Activated CD8-positive, alpha-beta T cell treated with anti-CD3 and anti-CD28 coated beads, Interleukin-2, amount 10 ng/mL, durations not matched to agents 7 days and 5 days (primary cell): ENCODE data around the gene MAP2K1. TPM values are rescaled to one million over a fixed set of nuclear protein-coding genes. Genes with fewer than 3 reads are reported as not detected.
"Not testable (repeated sequence)": the region's sequence is repeated elsewhere in the genome, so short reads cannot be mapped to it uniquely, and the experiment has no call there.

ENCODE experiments used
- ATAC-seq: fragments of 150-1000 bp; cut with Tn5 transposase; one replicate; pipeline ENCODE4 v1.10.0; 2021; ENCODE audit warnings: moderate library complexity
- CTCF ChIA-PET: fragments of 350-600 bp; sonication (Branson Sonifier 250); formaldehyde crosslinking; loops from one replicate; lab custom pipeline; 2021; ENCODE audit warnings: antibody characterized with exemption; lab: Charles Lee
- POLR2A ChIA-PET: fragments of 350-600 bp; sonication (Branson Sonifier 250); formaldehyde crosslinking; loops from one replicate; lab custom pipeline; 2021; ENCODE audit warnings: antibody characterized with exemption; lab: Charles Lee
- DNase-seq: peaks from one replicate; pipeline ENCODE4 v3.0.0-alpha.2; 2020
- H3K27ac Mint-ChIP-seq: one replicate; pipeline ENCODE4 v1.8.0; 2021; ENCODE audit warnings: mild to moderate bottlenecking, mixed read lengths
- H3K27me3 Mint-ChIP-seq: one replicate; pipeline ENCODE4 v1.8.0; 2021; ENCODE audit warnings: low read depth, mixed read lengths
- H3K36me3 Mint-ChIP-seq: one replicate; pipeline ENCODE4 v1.8.0; 2021; ENCODE audit warnings: low read depth, mixed read lengths
- H3K4me1 Mint-ChIP-seq: one replicate; pipeline ENCODE4 v1.8.0; 2021; ENCODE audit warnings: low read depth, mixed read lengths
- H3K4me3 Mint-ChIP-seq: one replicate; pipeline ENCODE4 v1.8.0; 2021; ENCODE audit warnings: mild to moderate bottlenecking, mixed read lengths
- H3K9me3 Mint-ChIP-seq: one replicate; pipeline ENCODE4 v1.8.0; 2022; ENCODE audit warnings: mixed read lengths; ENCODE audit not compliant: insufficient read depth
- total RNA-seq, 2 experiments: library from RNA; stranded (reverse); gene quantifications; one replicate each; pipeline ENCODE4 v1.2.3, GENCODE V29; 2021

MAP2K1 gene
- total RNA-seq, 2 experiments from 2014 or later, result 108 to 118 TPM

DNA sequence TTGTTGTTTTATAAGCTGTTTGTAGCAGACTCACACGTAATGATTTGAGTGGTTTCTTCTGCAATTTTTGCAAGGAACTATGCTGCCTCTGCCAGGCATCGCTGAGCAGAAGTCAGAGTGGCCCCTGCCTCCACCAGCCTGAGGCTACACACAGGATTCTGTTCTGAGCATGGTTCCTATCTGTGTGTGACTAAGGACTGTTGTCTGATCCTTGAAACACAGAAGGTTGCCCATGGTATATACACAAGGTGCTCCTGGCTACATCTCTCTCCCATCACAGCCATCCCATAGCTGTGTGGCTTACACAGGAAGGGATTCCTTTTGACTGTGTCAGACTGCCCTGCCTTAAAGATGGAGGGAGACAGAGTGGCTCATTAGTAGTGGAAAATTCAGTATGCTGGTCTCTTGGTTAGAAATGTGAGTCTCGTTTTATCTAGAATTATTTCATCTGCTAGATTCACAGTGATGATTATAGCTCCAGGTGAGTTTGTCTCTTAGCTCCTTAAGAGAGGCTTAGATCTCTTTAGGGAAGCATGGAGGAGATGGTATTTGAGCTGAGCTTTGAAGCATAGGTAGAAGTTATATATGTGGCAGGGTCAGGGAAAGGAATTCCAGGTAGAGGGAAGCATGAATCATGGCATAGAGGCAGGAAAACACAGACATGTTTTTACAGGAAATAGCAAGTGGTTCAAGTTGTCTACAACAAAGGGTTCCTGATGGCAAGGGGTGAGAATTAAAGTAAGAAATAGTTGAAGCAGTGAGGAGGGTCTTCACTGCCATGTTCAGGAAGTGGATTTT lies 73.3 kb downstream of the MAP2K1 start:
- ChIA-PET POLR2A (interaction anchor here (0.6 to 1.2 kb wide), 3 partner anchors 15 to 38 kb away, joined by 3 read pairs; no protein-coding TSS in a partner anchor), CTCF (interaction anchor here (1.9 kb wide), 1 partner anchor 14 kb away, joined by 4 read pairs; no protein-coding TSS in a partner anchor)
- Mint-ChIP-seq H3K36me3 (peaks cover 44% of the 10 kb centered on the region), H3K27me3 (no peaks in the 10 kb centered on the region), H3K27ac (peak overlapping the region; percentile 31), H3K4me1 (peaks cover 9% of the 10 kb centered on the region), H3K9me3 (no peaks in the 10 kb centered on the region), H3K4me3 (no peak overlapping the region)
- ATAC-seq (no peak), DNase-seq (no peak)

DNA sequence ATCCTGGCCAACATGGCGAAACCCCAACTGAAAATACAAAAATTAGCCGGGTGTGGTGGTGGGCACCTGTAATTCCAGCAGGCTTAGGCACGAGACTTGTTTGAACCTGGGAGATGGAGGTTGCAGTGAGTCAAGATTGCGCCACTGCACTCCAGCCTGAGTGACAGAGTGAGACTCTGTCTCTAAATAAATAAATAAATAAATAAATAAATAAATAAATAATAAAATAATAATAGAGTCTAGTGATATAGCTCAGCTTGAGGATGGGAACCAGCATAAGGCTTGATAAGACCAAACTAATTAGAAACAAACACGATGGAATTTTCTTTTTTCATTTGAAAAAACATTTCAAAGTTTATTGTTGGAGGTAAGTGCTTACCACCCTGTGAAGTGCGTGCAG lies 74.6 kb downstream of the MAP2K1 start:
- H3K27me3 Mint-ChIP-seq, CTCF ChIA-PET, H3K27ac Mint-ChIP-seq, DNase-seq, H3K9me3 Mint-ChIP-seq, H3K4me3 Mint-ChIP-seq, ATAC-seq, H3K4me1 Mint-ChIP-seq: not testable (repeated sequence)
- POLR2A ChIA-PET, result interaction anchor here (0.9 kb wide), 1 partner anchor 11 kb away, joined by 3 read pairs; no protein-coding TSS in a partner anchor
- peaks cover 49% of the 10 kb centered on the region for H3K36me3 Mint-ChIP-seq

- ChIA-PET CTCF (no interaction called here), POLR2A (no interaction called here)
- DNase-seq, result no peak
- no peaks in the 10 kb centered on the region for H3K9me3 Mint-ChIP-seq
- no peak for ATAC-seq
- no peaks in the 10 kb centered on the region for H3K27me3 Mint-ChIP-seq
- no peak overlapping the region for H3K4me3 Mint-ChIP-seq
- H3K27ac Mint-ChIP-seq, result no peak overlapping the region
- peaks cover 12% of the 10 kb centered on the region for H3K4me1 Mint-ChIP-seq
- peaks cover 52% of the 10 kb centered on the region for H3K36me3 Mint-ChIP-seq
Observed at GRCh38 chr15:66461917-66462316, 75.2 kb downstream of the MAP2K1 start.

- Mint-ChIP-seq H3K9me3 (no peaks in the 10 kb centered on the region), H3K4me3 (no peak overlapping the region), H3K27me3 (no peaks in the 10 kb centered on the region), H3K27ac (no peak overlapping the region), H3K36me3 (peaks cover 57% of the 10 kb centered on the region), H3K4me1 (peaks cover 14% of the 10 kb centered on the region)
- DNase-seq, result no peak
- ATAC-seq, result no peak
- ChIA-PET POLR2A (no interaction called here), CTCF (no interaction called here)
Observed at GRCh38 chr15:66462627-66463026, 75.9 kb downstream of the MAP2K1 start.

- H3K4me3 Mint-ChIP-seq, ATAC-seq, POLR2A ChIA-PET, H3K27ac Mint-ChIP-seq, H3K27me3 Mint-ChIP-seq, DNase-seq, H3K9me3 Mint-ChIP-seq, CTCF ChIA-PET: not testable (repeated sequence)
- peaks cover 11% of the 10 kb centered on the region for H3K4me1 Mint-ChIP-seq
- peaks cover 54% of the 10 kb centered on the region for H3K36me3 Mint-ChIP-seq
Observed at GRCh38 chr15:66465294-66465693, 78.6 kb downstream of the MAP2K1 start.

GRCh38 chr15:66467162-66468040 lies 80.7 kb downstream of the MAP2K1 start:
- DNase-seq, ATAC-seq, POLR2A ChIA-PET, H3K4me3 Mint-ChIP-seq, H3K27ac Mint-ChIP-seq, H3K27me3 Mint-ChIP-seq, H3K9me3 Mint-ChIP-seq: not testable (repeated sequence)
- CTCF ChIA-PET, result interaction anchor here (1.1 to 1.4 kb wide), 2 partner anchors 31 to 63 kb away, joined by 3 to 7 read pairs; partner anchors contain the start of gene SNAPC5
- Mint-ChIP-seq H3K36me3 (peaks cover 57% of the 10 kb centered on the region), H3K4me1 (peaks cover 29% of the 10 kb centered on the region)

- not testable (repeated sequence) for H3K4me3 Mint-ChIP-seq, DNase-seq, ATAC-seq, H3K27me3 Mint-ChIP-seq, H3K9me3 Mint-ChIP-seq
- Mint-ChIP-seq H3K36me3 (peaks cover 47% of the 10 kb centered on the region), H3K4me1 (peaks cover 39% of the 10 kb centered on the region), H3K27ac (peak overlapping the region; percentile 17)
- POLR2A ChIA-PET, result interaction anchor here (2.3 to 2.4 kb wide), 2 partner anchors 27 to 34 kb away, joined by 11 to 12 read pairs; partner anchors contain the start of genes RPL4, SNAPC5 and ZWILCH
- CTCF ChIA-PET, result interaction anchor here (0.9 to 4.9 kb wide), 8 partner anchors 28 to 182 kb away, joined by 3 to 50 read pairs (median 4); partner anchors contain the start of genes MAP2K1 and SNAPC5
Observed at GRCh38 chr15:66470825-66471224, 84.1 kb downstream of the MAP2K1 start.

DNA sequence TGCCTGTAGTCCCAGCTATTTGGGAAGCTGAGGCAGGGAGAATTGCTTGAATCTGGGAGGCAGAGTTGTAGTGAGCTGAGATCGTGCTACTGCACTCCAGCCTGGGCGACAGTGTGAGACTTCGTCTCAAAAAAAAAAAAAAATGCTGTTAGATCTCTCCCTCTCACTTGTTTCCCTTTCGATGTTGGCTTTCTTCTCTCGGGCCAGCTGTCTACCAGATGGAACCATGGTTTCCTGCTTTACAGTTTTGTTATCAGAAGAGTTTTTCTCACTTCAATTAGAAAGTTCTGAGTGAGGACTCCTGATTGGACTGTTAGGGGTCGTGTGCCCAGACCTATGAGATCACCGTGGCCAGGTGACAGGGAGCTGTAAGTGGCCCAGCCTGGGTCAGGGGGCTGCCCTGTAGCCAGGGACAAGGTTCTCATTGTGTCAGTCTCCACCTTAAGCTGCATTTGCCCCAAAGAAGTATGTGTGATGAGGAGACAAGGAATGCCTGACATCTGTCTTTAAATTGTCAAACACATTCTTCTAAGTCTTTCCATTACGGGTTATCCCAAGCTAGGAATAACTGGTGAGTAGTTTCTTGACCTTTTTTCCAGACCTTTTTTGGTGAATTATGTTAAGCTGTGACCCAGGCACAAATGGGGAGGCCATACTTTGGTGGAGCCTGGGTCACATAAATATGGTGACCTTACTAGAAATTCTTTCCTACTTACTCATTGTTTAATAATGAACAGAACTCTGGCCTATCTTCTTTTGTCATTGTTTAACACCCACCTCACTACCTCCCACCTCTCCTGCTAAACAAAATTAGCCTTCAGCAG lies 85.7 kb downstream of the MAP2K1 start:
- Mint-ChIP-seq H3K4me1 (peaks cover 40% of the 10 kb centered on the region), H3K27me3 (no peaks in the 10 kb centered on the region), H3K36me3 (peaks cover 35% of the 10 kb centered on the region), H3K27ac (peak overlapping the region; percentile 77), H3K4me3 (peak overlapping the region; percentile 26), H3K9me3 (no peaks in the 10 kb centered on the region)
- ChIA-PET CTCF (interaction anchor here (0.6 to 4.9 kb wide), 11 partner anchors 13 to 118 kb away, joined by 3 to 50 read pairs (median 4); partner anchors contain the start of genes MAP2K1 and SNAPC5), POLR2A (interaction anchor here (0.7 to 2.4 kb wide), 8 partner anchors 11 to 178 kb away, joined by 3 to 12 read pairs (median 3); partner anchors contain the start of genes RPL4, SNAPC5 and ZWILCH)
- ATAC-seq, result peak; percentile 98
- DNase-seq, result peak; percentile 74

- Mint-ChIP-seq H3K27me3 (no peaks in the 10 kb centered on the region), H3K27ac (no peak overlapping the region), H3K4me1 (peaks cover 40% of the 10 kb centered on the region), H3K36me3 (peaks cover 29% of the 10 kb centered on the region), H3K4me3 (no peak overlapping the region), H3K9me3 (no peaks in the 10 kb centered on the region)
- DNase-seq, result no peak
- POLR2A ChIA-PET, result no interaction called here
- ATAC-seq, result no peak
- CTCF ChIA-PET, result interaction anchor here (1.3 to 3.1 kb wide), 4 partner anchors 15 to 89 kb away, joined by 4 to 24 read pairs (median 5); partner anchors contain the start of genes MAP2K1 and SNAPC5
Observed at GRCh38 chr15:66474135-66474534, 87.4 kb downstream of the MAP2K1 start.

GRCh38 chr15:66474963-66475362 lies 88.3 kb downstream of the MAP2K1 start:
- H3K27me3 Mint-ChIP-seq, result no peaks in the 10 kb centered on the region
- peaks cover 42% of the 10 kb centered on the region for H3K4me1 Mint-ChIP-seq
- POLR2A ChIA-PET, result interaction anchor here (0.7 to 1.2 kb wide), 3 partner anchors 13 to 22 kb away, joined by 3 to 5 read pairs (median 4); no protein-coding TSS in a partner anchor

More at GRCh38 chr15:66474963-66475362, 88.3 kb downstream of the MAP2K1 start:
- no peak for ATAC-seq
- Mint-ChIP-seq H3K9me3 (no peaks in the 10 kb centered on the region), H3K4me3 (no peak overlapping the region), H3K27ac (no peak overlapping the region), H3K36me3 (peaks cover 28% of the 10 kb centered on the region)
- CTCF ChIA-PET, result interaction anchor here (1.3 to 3.1 kb wide), 4 partner anchors 16 to 90 kb away, joined by 4 to 24 read pairs (median 5); partner anchors contain the start of genes MAP2K1 and SNAPC5
- no peak for DNase-seq
